ENCODE results near the gene SERPINB7.

The SERPINB7 gene

GRCh38 chr18:63788447-63789096 lies 13.4 kb downstream of the SERPINB7 start:
- no peak for DNase-seq

- no peak for DNase-seq
These were observed 14.1 kb downstream of the SERPINB7 start for GRCh38 chr18:63789327-63789726.

- no peak for DNase-seq
These were observed 20.4 kb downstream of the SERPINB7 start for GRCh38 chr18:63795606-63796005.

- no peak for DNase-seq
These were observed 24.0 kb downstream of the SERPINB7 start for GRCh38 chr18:63799189-63799588.

- no peak for DNase-seq
These were observed 26.1 kb downstream of the SERPINB7 start for GRCh38 chr18:63801343-63801742.

GRCh38 chr18:63808125-63808524 lies 32.9 kb downstream of the SERPINB7 start:
- DNase-seq = no peak

GRCh38 chr18:63817441-63818051 lies 42.3 kb downstream of the SERPINB7 start:
- DNase-seq = no peak

GRCh38 chr18:63818212-63818611 lies 43.0 kb downstream of the SERPINB7 start:
- DNase-seq = no peak

GRCh38 chr18:63819786-63820185 lies 44.6 kb downstream of the SERPINB7 start:
- no peak for DNase-seq

- no peak for DNase-seq
These were observed 45.5 kb downstream of the SERPINB7 start for GRCh38 chr18:63820694-63821093.

- DNase-seq = peak; percentile 20
These were observed 48.5 kb downstream of the SERPINB7 start for GRCh38 chr18:63823516-63824219.

- DNase-seq = no peak
These were observed 49.0 kb downstream of the SERPINB7 start for GRCh38 chr18:63824220-63824525.

- DNase-seq = peak; percentile 18
These were observed 52.9 kb downstream of the SERPINB7 start for GRCh38 chr18:63828120-63828519.

GRCh38 chr18:63828656-63829055 lies 53.4 kb downstream of the SERPINB7 start:
- DNase-seq = no peak

- DNase-seq = no peak
These were observed 54.7 kb downstream of the SERPINB7 start for GRCh38 chr18:63829886-63830285.

GRCh38 chr18:63831080-63831788 lies 56.0 kb downstream of the SERPINB7 start:
- peak; percentile 64 for DNase-seq

GRCh38 chr18:63832470-63832869 lies 57.3 kb downstream of the SERPINB7 start:
- DNase-seq = no peak

GRCh38 chr18:63834471-63835113 lies 59.4 kb downstream of the SERPINB7 start:
- DNase-seq = no peak

GRCh38 chr18:63836456-63836855 lies 61.2 kb downstream of the SERPINB7 start:
- no peak for DNase-seq

GRCh38 chr18:63837590-63837989 lies 62.4 kb downstream of the SERPINB7 start:
- no peak for DNase-seq

- no peak for DNase-seq
These were observed 67.8 kb downstream of the SERPINB7 start for GRCh38 chr18:63843008-63843407.

GRCh38 chr18:63844254-63844653 lies 69.0 kb downstream of the SERPINB7 start:
- DNase-seq = peak; percentile 40

GRCh38 chr18:63848159-63848558 lies 72.9 kb downstream of the SERPINB7 start:
- peak; percentile 73 for DNase-seq

Measured in RPMI8226 (cell line).